Hair follicle dermal papilla cell (primary cell): Measurements from ENCODE around the gene KRT3. TPM values are rescaled to one million over a fixed set of nuclear protein-coding genes. Genes with fewer than 3 reads are reported as not detected.

Source experiments
- small RNA-seq: library from RNA; depleted of rRNA; stranded (forward); fragments of <200 nt; gene quantifications from one replicate; pipeline ENCODE3, GENCODE V24; 2012
- total RNA-seq: library from RNA; depleted of rRNA; stranded (reverse); fragments of >200 nt; gene quantifications from 2 replicates; pipeline ENCODE4 v1.2.3, GENCODE V29; 2012

Gene KRT3
- not detected in 2 replicates for total RNA-seq

GRCh38 chr12:52795694-52796428 lies at the start of gene KRT3:
TSS of gene KRT3 (minus strand) at chr12:52796117. CDS start at chr12:52796042, 75 bp downstream.

GRCh38 chr12:52833922-52834726 lies 38.2 kb upstream of the KRT3 start, which contains the start of gene KRT79:
TSS of gene KRT79 (minus strand) at chr12:52834311. CDS start at chr12:52834260, 51 bp downstream.

DNA sequence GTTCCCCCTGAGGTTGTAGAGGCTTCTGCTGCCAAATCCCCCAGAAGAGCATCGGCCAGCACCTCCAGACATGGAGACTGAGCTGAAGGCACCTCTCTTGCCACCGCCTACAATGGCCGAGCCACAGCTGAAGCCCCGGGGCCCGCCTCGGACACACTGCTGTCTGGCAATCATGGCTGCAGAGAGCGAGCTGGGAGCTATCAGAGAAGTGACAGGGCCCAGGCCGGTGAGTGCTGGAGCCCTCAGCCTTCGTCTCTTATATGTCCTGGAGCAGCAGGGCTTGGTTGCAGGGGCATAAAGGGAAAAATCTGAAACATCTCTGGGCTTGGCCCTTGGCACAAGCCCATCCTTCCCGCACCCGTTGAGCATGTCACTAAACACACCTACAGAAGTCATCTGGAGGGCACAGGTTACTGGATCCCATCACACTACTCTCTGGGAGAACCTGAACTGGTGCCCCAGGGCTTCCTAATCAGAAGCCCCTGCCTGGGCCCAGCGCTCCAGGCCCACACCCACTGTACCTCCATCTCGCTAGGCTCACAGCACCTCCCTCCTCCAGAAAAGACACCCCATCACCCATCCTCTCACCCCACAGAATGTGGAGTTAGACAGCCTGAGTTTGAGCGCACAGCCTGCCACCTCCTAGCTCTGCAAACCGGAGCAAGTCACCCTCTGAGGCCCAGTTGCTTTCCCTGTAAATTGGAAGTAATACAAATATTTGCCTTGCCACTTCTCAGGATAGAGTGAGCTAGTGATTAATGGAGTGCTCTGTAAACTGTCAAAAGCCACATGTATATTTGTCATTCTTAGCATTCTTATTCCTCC lies 18.2 kb upstream of the KRT3 start, which contains the start of gene KRT4:
Gene KRT4 (minus strand): TSS at position 232 of the 825 bp plus-strand sequence. CDS start 58 bp downstream, at position 174.

DNA sequence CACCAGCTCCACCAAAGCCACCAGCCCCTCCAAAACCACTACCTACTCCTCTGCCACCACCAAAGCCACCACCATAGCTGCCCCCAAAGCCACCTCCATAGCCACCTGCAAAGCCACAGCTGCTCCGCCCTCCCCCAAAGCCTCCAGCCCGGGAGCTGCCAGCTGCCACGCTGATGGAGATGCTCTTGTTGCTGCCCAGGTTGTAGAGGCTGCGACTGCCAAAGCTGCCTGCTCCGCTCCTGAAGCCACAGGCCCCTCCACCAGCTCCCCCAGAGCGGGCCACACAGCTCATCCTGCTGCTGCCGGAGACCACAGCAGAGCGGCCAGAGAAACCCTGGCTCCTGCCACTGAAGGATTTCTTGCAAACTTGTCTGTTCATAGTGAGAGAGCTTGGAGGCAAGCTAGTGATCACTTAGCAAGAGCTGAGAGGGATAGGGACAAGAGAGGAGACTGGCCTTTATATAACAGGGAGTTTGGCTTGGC lies 19.0 kb downstream of the KRT3 start, which contains the start of gene KRT76:
Gene KRT76 (minus strand): TSS at position 433 of the 483 bp plus-strand sequence. CDS start 54 bp downstream, at position 379.

Small RNAs within 50 kb of the gene (small RNA-seq; reads per million reads assigned to genes)
- gene AC107016.2, result not detected

Other genes starting within 250 kb of the KRT3 start
- not detected in 2 replicates for gene KRT71, start 243.0 kb downstream of the KRT3 start, total RNA-seq
- gene KRT74, start 222.3 kb downstream of the KRT3 start, total RNA-seq, result not detected in 2 replicates
- gene KRT72, start 194.7 kb downstream of the KRT3 start, total RNA-seq, result not detected in 2 replicates
- gene KRT73, start 177.6 kb downstream of the KRT3 start, total RNA-seq, result not detected in 2 replicates
- gene KRT2, start 143.9 kb downstream of the KRT3 start, total RNA-seq, result not detected in 2 replicates
- gene KRT1, start 115.7 kb downstream of the KRT3 start, total RNA-seq, result not detected in 2 replicates
- not detected in 2 replicates for gene KRT77, start 92.6 kb downstream of the KRT3 start, total RNA-seq
- gene KRT76, start 18.8 kb downstream of the KRT3 start, total RNA-seq, result not detected in 2 replicates
- gene KRT4, start 18.0 kb upstream of the KRT3 start, total RNA-seq, result not detected in 2 replicates
- gene KRT79, start 38.2 kb upstream of the KRT3 start, total RNA-seq, result not detected in 2 replicates
- not detected in 2 replicates for gene KRT78, start 52.9 kb upstream of the KRT3 start, total RNA-seq
- 0.61 and 0.65 TPM in 2 replicates for gene KRT8, start 109.0 kb upstream of the KRT3 start, total RNA-seq
- 0.81 and 1.7 TPM in 2 replicates for gene KRT18, start 153.0 kb upstream of the KRT3 start, total RNA-seq
- 859 and 1,048 TPM in 2 replicates for gene EIF4B, start 210.3 kb upstream of the KRT3 start, total RNA-seq